SU-DHL-6 (cell line): ENCODE data around the gene SLC30A7.
"Not testable (repeated sequence)": the region's sequence is repeated elsewhere in the genome, so short reads cannot be mapped to it uniquely, and the experiment has no call there.

Experiments
- H2AFZ ChIP-seq: fragments of 200-600 bp; sonication (generic); 2 replicates; pipeline ENCODE4 v1.6.1; 2014; ENCODE audit warnings: low read depth, mild to moderate bottlenecking, moderate library complexity, mixed read lengths, antibody characterized with exemption, low read length; ENCODE audit not compliant: severe bottlenecking
- H3F3A ChIP-seq: fragments of 200-600 bp; shearing (Covaris generic); 2 replicates; pipeline ENCODE4 v1.6.0; 2016; ENCODE audit warnings: antibody characterized with exemption, mild to moderate bottlenecking; ENCODE audit not compliant: insufficient read depth
- H3K27ac ChIP-seq: fragments of 200-600 bp; sonication (generic); 2 replicates; pipeline ENCODE4 v1.5.1; 2016; ENCODE audit warnings: low read depth, mild to moderate bottlenecking, low read length, moderate library complexity, mixed read lengths
- H3K27me3 ChIP-seq: fragments of 200-600 bp; sonication (generic), shearing (Covaris generic); 2 replicates; pipeline ENCODE4 v1.6.0; 2014; ENCODE audit warnings: mild to moderate bottlenecking, low read length
- H3K36me3 ChIP-seq: fragments of 200-600 bp; sonication (generic); 2 replicates; pipeline ENCODE4 v1.6.1; 2014; ENCODE audit warnings: mild to moderate bottlenecking, low read length, mixed read lengths
- H3K4me2 ChIP-seq: fragments of 300-600, 200-600 bp; shearing (Covaris generic), sonication (generic); 2 replicates; pipeline ENCODE4 v1.6.0; 2014; ENCODE audit warnings: low read length, low read depth, mild to moderate bottlenecking; ENCODE audit not compliant: poor library complexity, severe bottlenecking
- H3K4me3 ChIP-seq: fragments of 200-600 bp; sonication (generic); 2 replicates; pipeline ENCODE4 v1.5.1; 2014; ENCODE audit warnings: antibody characterized with exemption, low read length, mild to moderate bottlenecking, mixed read lengths; ENCODE audit not compliant: insufficient read depth, poor library complexity, severe bottlenecking
- H3K79me2 ChIP-seq: fragments of 200-600 bp; sonication (generic); 2 replicates; pipeline ENCODE4 v1.6.1; 2014; ENCODE audit warnings: mild to moderate bottlenecking, low read length, moderate library complexity; ENCODE audit not compliant: insufficient read depth
- H3K9ac ChIP-seq: fragments of 200-600 bp; sonication (generic); 2 replicates; pipeline ENCODE4 v1.7.0; 2014; ENCODE audit warnings: mild to moderate bottlenecking, low read length
- H3K9me2 ChIP-seq: fragments of 200-600 bp; sonication (generic); replicated peaks from 2 replicates; pipeline ENCODE4 v1.6.1; 2014; ENCODE audit warnings: low read length; ENCODE audit not compliant: insufficient read depth
- H3K9me3 ChIP-seq: fragments of 200-600 bp; sonication (generic); 2 replicates; pipeline ENCODE4 v1.6.1; 2014; ENCODE audit warnings: low read length, mixed read lengths; ENCODE audit not compliant: insufficient read depth
- H4K20me1 ChIP-seq: fragments of 200-600 bp; sonication (generic); 2 replicates; pipeline ENCODE4 v1.6.1; 2014; ENCODE audit warnings: low read depth, mild to moderate bottlenecking, antibody characterized with exemption, low read length, moderate library complexity, mixed read lengths
- CTCF ChIP-seq: fragments of 200-600 bp; sonication (generic); IDR thresholded peaks from one replicate; pipeline ENCODE4 v1.5.1; 2017; ENCODE audit warnings: antibody characterized with exemption, mild to moderate bottlenecking, low read length, moderate library complexity; ENCODE audit not compliant: insufficient read depth, poor library complexity, severe bottlenecking
- EZH2phosphoT487 ChIP-seq: fragments of 200-600 bp; sonication (generic), shearing (Covaris generic); conservative IDR thresholded peaks from 2 replicates; pipeline ENCODE4 v1.6.1; 2018; ENCODE audit warnings: mild to moderate bottlenecking, antibody characterized with exemption, low read length, moderate library complexity, mixed read lengths

SLC30A7 gene

GRCh38 chr1:100947816-100948215 lies 51.9 kb downstream of the SLC30A7 start:
- not testable (repeated sequence) for H3K79me2 ChIP-seq, H3K27ac ChIP-seq, H3F3A ChIP-seq, H2AFZ ChIP-seq, H3K4me2 ChIP-seq, H3K9me3 ChIP-seq, H4K20me1 ChIP-seq, H3K36me3 ChIP-seq, H3K9me2 ChIP-seq, H3K4me3 ChIP-seq, H3K27me3 ChIP-seq, H3K9ac ChIP-seq

- H2AFZ ChIP-seq, H3K9ac ChIP-seq, H3K4me3 ChIP-seq, H4K20me1 ChIP-seq, H3K4me2 ChIP-seq, H3K79me2 ChIP-seq, H3K36me3 ChIP-seq, H3K9me3 ChIP-seq, H3K27me3 ChIP-seq, H3K27ac ChIP-seq, H3F3A ChIP-seq, H3K9me2 ChIP-seq: not testable (repeated sequence)
These were observed 53.0 kb downstream of the SLC30A7 start for GRCh38 chr1:100948721-100949405.

- H4K20me1 ChIP-seq, H3K36me3 ChIP-seq, H3K27me3 ChIP-seq, H3K9me2 ChIP-seq, H3K79me2 ChIP-seq, H3K9ac ChIP-seq, H3K9me3 ChIP-seq, H3K27ac ChIP-seq, H3K4me3 ChIP-seq, H3K4me2 ChIP-seq, H3F3A ChIP-seq, H2AFZ ChIP-seq: not testable (repeated sequence)
These were observed 53.7 kb downstream of the SLC30A7 start for GRCh38 chr1:100949515-100950158.

GRCh38 chr1:100950337-100950736 lies 54.4 kb downstream of the SLC30A7 start:
- no peak overlapping the region for H2AFZ ChIP-seq
- H3K9me3 ChIP-seq: no peaks in the 10 kb centered on the region
- no peak for TF ChIP-seq CTCF
- no peak for TF ChIP-seq EZH2phosphoT487
- H3F3A ChIP-seq: 0 out of 2 replicates have a peak, but pooled peaks cover 5% of the 10 kb centered on the region
- H3K36me3 ChIP-seq: no peaks in the 10 kb centered on the region
- no peaks in the 10 kb centered on the region for H3K79me2 ChIP-seq
- no peak overlapping the region for H3K9ac ChIP-seq
- H3K27me3 ChIP-seq: no peaks in the 10 kb centered on the region
- H4K20me1 ChIP-seq: no peaks in the 10 kb centered on the region
- no peak overlapping the region for H3K4me2 ChIP-seq
- H3K4me3 ChIP-seq: no peak overlapping the region
- no peak overlapping the region for H3K27ac ChIP-seq
- H3K9me2 ChIP-seq: no peaks in the 10 kb centered on the region

GRCh38 chr1:100950781-100951180 lies 54.9 kb downstream of the SLC30A7 start:
- no peak overlapping the region for H3K4me3 ChIP-seq
- 0 out of 2 replicates have a peak, but pooled peaks cover 6% of the 10 kb centered on the region for H3F3A ChIP-seq
- no peaks in the 10 kb centered on the region for H3K9me2 ChIP-seq
- H3K27ac ChIP-seq: no peak overlapping the region
- no peaks in the 10 kb centered on the region for H3K9me3 ChIP-seq
- no peak overlapping the region for H3K9ac ChIP-seq
- H3K36me3 ChIP-seq: no peaks in the 10 kb centered on the region
- TF ChIP-seq EZH2phosphoT487 (no peak), CTCF (no peak)
- no peak overlapping the region for H2AFZ ChIP-seq
- no peaks in the 10 kb centered on the region for H3K79me2 ChIP-seq
- no peaks in the 10 kb centered on the region for H3K27me3 ChIP-seq
- H3K4me2 ChIP-seq: no peak overlapping the region
- no peaks in the 10 kb centered on the region for H4K20me1 ChIP-seq
